Muscle of back (tissue), 13 donors: ENCODE data around the gene DENR. TPM values are rescaled to one million over a fixed set of nuclear protein-coding genes. Genes with fewer than 3 reads are reported as not detected.
A peak's percentile ranks its signal among the peaks of the same experiment; 100 is the strongest.
"Not testable (repeated sequence)": the region's sequence is repeated elsewhere in the genome, so short reads cannot be mapped to it uniquely, and the experiment has no call there.

ENCODE experiments used
- DNase-seq, 3 donors: peaks; one replicate each; pipeline versions ENCODE4 v3.0.0 to v3.0.0-alpha.2; 2013
- long read RNA-seq, 9 donors: transcript quantifications; one replicate each; lab custom pipeline, GENCODE V29; 2026
- polyA plus RNA-seq, 10 donors: library from polyadenylated mRNA; unstranded; fragments of 120-200 nt; gene quantifications; one replicate each; pipeline ENCODE4 v1.2.1, GENCODE V29; 2013; ENCODE audit not compliant: insufficient read length in 10 of 10

DENR gene
- 10 to 100 TPM; 53.4 to 72.8 (median 63.7) TPM for polyA plus RNA-seq
- long read RNA-seq, donor 1, partial matches to known transcripts: 13 of 19 reads
- long read RNA-seq, donor 1, other reads (novel, unspliced or antisense): 6 of 19 reads
- long read RNA-seq, donor 2, partial matches to known transcripts: 12 of 25 reads
- long read RNA-seq, donor 2, other reads (novel, unspliced or antisense): 13 of 25 reads
- long read RNA-seq, donor 3: 0 reads
- long read RNA-seq, donor 4, partial matches to known transcripts: 23 of 38 reads
- long read RNA-seq, donor 4, other reads (novel, unspliced or antisense): 15 of 38 reads
- long read RNA-seq, donor 5, partial matches to known transcripts: 15 of 48 reads
- long read RNA-seq, donor 5, other reads (novel, unspliced or antisense): 33 of 48 reads
- long read RNA-seq, donor 6, partial matches to known transcripts: 33 of 49 reads
- long read RNA-seq, donor 6, other reads (novel, unspliced or antisense): 16 of 49 reads
- long read RNA-seq, donor 7, partial matches to known transcripts: 50 of 64 reads
- long read RNA-seq, donor 7, other reads (novel, unspliced or antisense): 13 of 64 reads
- long read RNA-seq, donor 8, partial matches to known transcripts: 18 of 24 reads
- long read RNA-seq, donor 8, other reads (novel, unspliced or antisense): 6 of 24 reads
- long read RNA-seq, donor 9, partial matches to known transcripts: 0 of 1 reads
- long read RNA-seq, donor 9, other reads (novel, unspliced or antisense): 0 of 1 reads

- DNase-seq: peak; percentile 97 to 99 (median 98)
Observed at GRCh38 chr12:122752464-122753318, at the start of gene DENR. DENR (plus strand) TSS chr12:122752824; CDS start chr12:122753702, 878 bp downstream.

- DNase-seq: not testable (repeated sequence)
Observed at GRCh38 chr12:122702890-122703611, 49.6 kb upstream of the DENR start, which contains the start of gene HCAR2. HCAR2 (minus strand) TSS chr12:122703357; CDS start chr12:122703283, 74 bp downstream.

GRCh38 chr12:122703841-122704240, 48.8 kb upstream of the DENR start:
- DNase-seq: not testable (repeated sequence)

- DNase-seq: not testable (repeated sequence)
Observed at GRCh38 chr12:122709287-122709686, 43.3 kb upstream of the DENR start.

- DNase-seq: not testable (repeated sequence)
Observed at GRCh38 chr12:122710341-122710740, 42.3 kb upstream of the DENR start.

GRCh38 chr12:122711266-122711665, 41.4 kb upstream of the DENR start:
- DNase-seq: not testable (repeated sequence)

GRCh38 chr12:122713491-122714188, 39.0 kb upstream of the DENR start:
- not testable (repeated sequence) for DNase-seq

- not testable (repeated sequence) for DNase-seq
Observed at GRCh38 chr12:122715211-122715610, 37.4 kb upstream of the DENR start.

- DNase-seq: not testable (repeated sequence)
Observed at GRCh38 chr12:122716658-122717057, 36.0 kb upstream of the DENR start, which contains the start of gene HCAR3. HCAR3 (minus strand) TSS chr12:122716811; CDS start chr12:122716737, 74 bp downstream.

- no peak for DNase-seq
Observed at GRCh38 chr12:122721057-122721545, 31.5 kb upstream of the DENR start.

GRCh38 chr12:122722387-122722786, 30.2 kb upstream of the DENR start:
- no peak for DNase-seq

- no peak for DNase-seq
Observed at GRCh38 chr12:122724641-122725243, 27.9 kb upstream of the DENR start.

- no peak for DNase-seq
Observed at GRCh38 chr12:122725452-122726079, 27.1 kb upstream of the DENR start.

- no peak for DNase-seq
Observed at GRCh38 chr12:122726080-122726558, 26.5 kb upstream of the DENR start.

- DNase-seq: no peak
Observed at GRCh38 chr12:122729583-122730214, 22.9 kb upstream of the DENR start.

GRCh38 chr12:122730215-122731014, 22.2 kb upstream of the DENR start, which contains the start of gene HCAR1:
HCAR1 (minus strand) TSS chr12:122730844; CDS start chr12:122730339, 505 bp downstream.
- peak in 1 of 3 donors; percentile 22 for DNase-seq

- no peak for DNase-seq
Observed at GRCh38 chr12:122732170-122732569, 20.5 kb upstream of the DENR start.
